ENCODE results near the gene MST1.
A peak's percentile ranks its signal among the peaks of the same experiment; 100 is the strongest.
"Not testable (repeated sequence)": the region's sequence is repeated elsewhere in the genome, so short reads cannot be mapped to it uniquely, and the experiment has no call there.

Gene MST1

GRCh38 chr3:49701388-49702077 lies 12.3 kb upstream of the MST1 start:
- DNase-seq (ENCODE audit: insufficient read length, low spot score), result no peak
- FAIRE-seq, result no peak

GRCh38 chr3:49700453-49701128 lies 11.3 kb upstream of the MST1 start:
- DNase-seq (ENCODE audit: insufficient read length, low spot score) (no peak), FAIRE-seq (no peak)

GRCh38 chr3:49700014-49700413 lies 10.7 kb upstream of the MST1 start:
- DNase-seq (ENCODE audit: insufficient read length, low spot score) (no peak), FAIRE-seq (no peak)

GRCh38 chr3:49699281-49699979 lies 10.2 kb upstream of the MST1 start:
- no peak for FAIRE-seq

GRCh38 chr3:49695350-49696015 lies 6.2 kb upstream of the MST1 start:
- FAIRE-seq, result peak; percentile 91
- not testable (repeated sequence) for DNase-seq (ENCODE audit: insufficient read length, low spot score)

More at GRCh38 chr3:49699281-49699979, 10.2 kb upstream of the MST1 start:
- DNase-seq (ENCODE audit: insufficient read length, low spot score), result no peak

- peak; percentile 4 for FAIRE-seq
- DNase-seq (ENCODE audit: insufficient read length, low spot score), result not testable (repeated sequence)
These were observed 5.3 kb upstream of the MST1 start for GRCh38 chr3:49694409-49695070.

GRCh38 chr3:49691481-49691880 lies 2.2 kb upstream of the MST1 start:
- not testable (repeated sequence) for FAIRE-seq; DNase-seq (ENCODE audit: insufficient read length, low spot score)

- FAIRE-seq; DNase-seq (ENCODE audit: insufficient read length, low spot score): not testable (repeated sequence)
These were observed 1.6 kb upstream of the MST1 start for GRCh38 chr3:49690856-49691255.

- peak; percentile 46 for FAIRE-seq
- DNase-seq (ENCODE audit: insufficient read length, low spot score), result not testable (repeated sequence)
These were observed 792 bp upstream of the MST1 start for GRCh38 chr3:49689908-49690624.

GRCh38 chr3:49688338-49689045 lies 782 bp downstream of the MST1 start:
- not testable (repeated sequence) for FAIRE-seq; DNase-seq (ENCODE audit: insufficient read length, low spot score)

GRCh38 chr3:49687424-49687795 lies 1.9 kb downstream of the MST1 start:
- not testable (repeated sequence) for FAIRE-seq; DNase-seq (ENCODE audit: insufficient read length, low spot score)

- not testable (repeated sequence) for DNase-seq (ENCODE audit: insufficient read length, low spot score); FAIRE-seq
These were observed 2.4 kb downstream of the MST1 start for GRCh38 chr3:49686769-49687423.

- not testable (repeated sequence) for DNase-seq (ENCODE audit: insufficient read length, low spot score); FAIRE-seq
These were observed 2.9 kb downstream of the MST1 start for GRCh38 chr3:49686346-49686745.

- FAIRE-seq; DNase-seq (ENCODE audit: insufficient read length, low spot score): not testable (repeated sequence)
These were observed 3.4 kb downstream of the MST1 start for GRCh38 chr3:49685846-49686245.

GRCh38 chr3:49685103-49685502 lies 4.2 kb downstream of the MST1 start:
- FAIRE-seq; DNase-seq (ENCODE audit: insufficient read length, low spot score): not testable (repeated sequence)

GRCh38 chr3:49684453-49684852 lies 4.8 kb downstream of the MST1 start:
- not testable (repeated sequence) for FAIRE-seq; DNase-seq (ENCODE audit: insufficient read length, low spot score)

- no peak for FAIRE-seq
These were observed 6.1 kb downstream of the MST1 start for GRCh38 chr3:49683162-49683561.

GRCh38 chr3:49681543-49681942 lies 7.7 kb downstream of the MST1 start:
- FAIRE-seq (no peak), DNase-seq (ENCODE audit: insufficient read length, low spot score) (no peak)

More at GRCh38 chr3:49683162-49683561, 6.1 kb downstream of the MST1 start:
- DNase-seq (ENCODE audit: insufficient read length, low spot score), result no peak

GRCh38 chr3:49681232-49681522 lies 8.1 kb downstream of the MST1 start:
- FAIRE-seq, result no peak
- no peak for DNase-seq (ENCODE audit: insufficient read length, low spot score)

Measured in HTR-8/SVneo (cell line).